ENCODE data around the gene CD200.

GRCh38 chr3:112306825-112307224 is 26.1 kb upstream of the CD200 start:
- TF ChIP-seq ZNF274 (IDR thresholded peaks at IDR 0.05; ENCODE audit: low read depth, low read length) (no peak), YY1 (IDR thresholded peaks at IDR 0.05; ENCODE audit: insufficient read depth, insufficient read length) (no peak), SUZ12 (IDR thresholded peaks at IDR 0.05; ENCODE audit: extremely low read depth, insufficient read depth, insufficient read length) (no peak)

Data from NT2/D1 (cell line).